Bronchial epithelial cell (primary cell): ENCODE data around the gene STAG1. TPM values are rescaled to one million over a fixed set of nuclear protein-coding genes. Genes with fewer than 3 reads are reported as not detected.
A peak's percentile ranks its signal among the peaks of the same experiment; 100 is the strongest.
"Not testable (repeated sequence)": the region's sequence is repeated elsewhere in the genome, so short reads cannot be mapped to it uniquely, and the experiment has no call there.

Source experiments
- DNase-seq: peaks from one replicate; pipeline ENCODE4 v3.0.0-alpha.2; 2010; ENCODE audit warnings: low read depth
- FAIRE-seq: peaks from 2 replicates; lab custom pipeline; 2011; peaks lifted over from hg19 to GRCh38; lab: Jason Lieb, UNC
- H3K27me3 ChIP-seq: 2 replicates; pipeline ENCODE4 v1.5.1; 2011; ENCODE audit warnings: low read length; ENCODE audit not compliant: control insufficient read depth, insufficient read depth
- H3K36me3 ChIP-seq: 2 replicates; pipeline ENCODE4 v1.5.1; 2011; ENCODE audit warnings: low read length; ENCODE audit not compliant: control insufficient read depth, insufficient read depth
- H3K4me3 ChIP-seq: 2 replicates; pipeline ENCODE4 v1.5.1; 2011; ENCODE audit warnings: mild to moderate bottlenecking, low read depth, low read length, control low read depth
- total RNA-seq: library from RNA; depleted of rRNA; stranded (reverse); fragments of >200 nt; gene quantifications from 2 replicates; pipeline ENCODE4 v1.2.1, GENCODE V29; 2014
- TF ChIP-seq, protein P1 (sequence below): IDR thresholded peaks from 2 replicates; pipeline ENCODE4 v1.5.1; 2011; ENCODE audit warnings: mild to moderate bottlenecking, moderate library complexity, low read length, control low read depth, inconsistent platforms; ENCODE audit not compliant: insufficient read depth, severe bottlenecking

STAG1 gene
- total RNA-seq, 1 donor from 2014 or later = 26.3 TPM

DNA sequence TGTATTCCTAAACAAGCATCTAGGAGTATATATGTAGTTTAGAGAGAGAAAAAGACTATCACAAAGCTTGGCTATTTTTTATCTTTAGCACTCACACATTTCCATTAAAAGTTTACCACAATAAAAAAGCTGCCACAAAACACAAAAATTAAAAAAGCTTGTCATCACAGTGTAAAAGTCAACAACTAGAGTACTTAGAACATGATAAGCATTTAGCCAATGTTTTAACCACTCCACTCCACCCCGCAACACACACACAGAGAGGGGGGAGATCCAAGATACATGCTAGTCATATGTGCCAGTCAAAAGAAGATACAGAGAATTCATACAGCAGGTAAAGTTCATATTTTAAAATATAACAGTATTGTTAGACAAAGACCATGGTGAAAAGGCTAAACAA lies 79.7 kb downstream of the STAG1 start:
- Histone ChIP-seq H3K4me3 (no peak overlapping the region), H3K36me3 (no peaks in the 10 kb centered on the region), H3K27me3 (no peaks in the 10 kb centered on the region)
- DNase-seq (no peak), FAIRE-seq (no peak)
- TF ChIP-seq, protein P1, sequence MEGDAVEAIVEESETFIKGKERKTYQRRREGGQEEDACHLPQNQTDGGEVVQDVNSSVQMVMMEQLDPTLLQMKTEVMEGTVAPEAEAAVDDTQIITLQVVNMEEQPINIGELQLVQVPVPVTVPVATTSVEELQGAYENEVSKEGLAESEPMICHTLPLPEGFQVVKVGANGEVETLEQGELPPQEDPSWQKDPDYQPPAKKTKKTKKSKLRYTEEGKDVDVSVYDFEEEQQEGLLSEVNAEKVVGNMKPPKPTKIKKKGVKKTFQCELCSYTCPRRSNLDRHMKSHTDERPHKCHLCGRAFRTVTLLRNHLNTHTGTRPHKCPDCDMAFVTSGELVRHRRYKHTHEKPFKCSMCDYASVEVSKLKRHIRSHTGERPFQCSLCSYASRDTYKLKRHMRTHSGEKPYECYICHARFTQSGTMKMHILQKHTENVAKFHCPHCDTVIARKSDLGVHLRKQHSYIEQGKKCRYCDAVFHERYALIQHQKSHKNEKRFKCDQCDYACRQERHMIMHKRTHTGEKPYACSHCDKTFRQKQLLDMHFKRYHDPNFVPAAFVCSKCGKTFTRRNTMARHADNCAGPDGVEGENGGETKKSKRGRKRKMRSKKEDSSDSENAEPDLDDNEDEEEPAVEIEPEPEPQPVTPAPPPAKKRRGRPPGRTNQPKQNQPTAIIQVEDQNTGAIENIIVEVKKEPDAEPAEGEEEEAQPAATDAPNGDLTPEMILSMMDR = no peak

DNA sequence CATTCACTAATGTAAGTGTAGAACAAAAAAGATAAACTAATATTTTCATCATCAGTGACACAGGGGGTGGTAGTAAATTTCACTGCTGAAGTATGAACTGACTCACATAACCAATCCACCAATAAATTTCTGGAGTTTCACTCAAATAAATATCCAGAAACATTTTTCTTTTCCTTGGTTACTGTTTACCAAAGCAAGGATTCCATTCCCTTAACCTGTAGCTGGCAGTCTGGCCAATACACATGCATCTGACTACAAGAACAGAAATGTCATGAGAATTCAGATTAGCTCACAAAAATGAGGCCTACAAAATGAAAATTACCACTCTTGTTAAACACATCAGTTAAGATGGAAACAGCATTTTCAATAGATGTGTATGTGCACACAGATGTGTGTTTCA lies 80.3 kb downstream of the STAG1 start:
- no peak for DNase-seq
- no peaks in the 10 kb centered on the region for H3K27me3 ChIP-seq
- no peak for FAIRE-seq

DNA sequence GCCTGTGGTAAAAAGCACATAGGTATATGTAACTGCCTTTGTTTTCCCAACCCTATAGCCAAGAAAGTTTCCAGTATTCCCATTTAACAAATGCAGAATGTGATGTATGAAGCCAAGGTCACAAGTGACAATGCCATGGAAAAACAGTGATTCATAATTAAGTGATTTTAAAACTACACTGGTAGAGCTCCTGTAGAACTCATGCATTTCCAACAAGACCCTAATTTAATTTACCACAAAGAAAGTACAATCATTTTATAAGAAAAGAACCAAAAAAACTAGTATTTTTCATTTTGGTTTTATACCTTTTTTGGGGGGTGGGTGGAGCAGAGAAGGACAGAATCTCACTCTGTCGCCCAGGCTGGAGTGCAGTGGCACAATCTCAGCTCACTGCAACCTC lies 82.0 kb downstream of the STAG1 start:
- no peaks in the 10 kb centered on the region for H3K27me3 ChIP-seq
- TF ChIP-seq, protein P1 = no peak
- no peak overlapping the region for H3K4me3 ChIP-seq
- DNase-seq = no peak
- H3K36me3 ChIP-seq = no peaks in the 10 kb centered on the region
- no peak for FAIRE-seq

More for the DNA sequence above, 80.3 kb downstream of the STAG1 start:
- no peaks in the 10 kb centered on the region for H3K36me3 ChIP-seq
- TF ChIP-seq, protein P1 = no peak
- H3K4me3 ChIP-seq = no peak overlapping the region

DNA sequence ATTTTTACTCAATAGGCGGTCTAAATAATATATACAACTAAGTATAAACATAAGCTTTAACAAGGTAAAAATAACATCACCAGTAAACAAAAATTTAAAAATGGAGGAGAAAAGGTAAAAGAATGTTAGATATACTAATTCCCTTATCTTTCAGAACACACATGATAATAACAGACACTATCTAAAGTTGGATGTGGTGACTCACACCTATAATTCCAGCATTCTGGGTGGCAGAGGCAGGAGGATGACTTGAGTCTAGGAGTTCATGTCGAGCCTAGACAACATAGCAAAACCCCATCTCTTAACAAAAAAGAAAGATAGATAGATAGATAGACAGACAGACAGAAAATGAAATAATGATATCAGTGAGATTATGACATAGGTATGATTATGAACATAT lies 85.1 kb downstream of the STAG1 start:
- FAIRE-seq = no peak
- TF ChIP-seq, protein P1 = no peak
- Histone ChIP-seq H3K4me3 (no peak overlapping the region), H3K36me3 (no peaks in the 10 kb centered on the region), H3K27me3 (no peaks in the 10 kb centered on the region)
- DNase-seq = peak; percentile 15

DNA sequence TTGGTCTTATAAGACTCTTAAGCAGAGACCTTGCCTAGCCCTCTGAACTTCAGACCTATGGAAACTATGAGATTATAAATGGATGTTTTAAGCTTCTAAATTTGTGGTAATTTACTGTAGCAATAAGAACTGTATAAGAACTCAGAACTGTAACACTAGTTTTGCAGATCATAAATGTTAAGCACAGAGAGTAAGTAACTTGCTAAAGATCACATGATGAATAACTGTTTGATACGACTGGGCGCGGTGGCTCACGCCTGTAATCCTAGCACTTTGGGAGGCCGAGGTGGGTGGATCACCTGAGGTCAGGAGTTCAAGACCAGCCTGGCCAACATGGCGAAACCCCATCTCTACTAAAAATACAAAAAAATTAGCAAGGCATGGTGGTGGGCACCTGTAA lies 85.9 kb downstream of the STAG1 start:
- H3K36me3 ChIP-seq, H3K27me3 ChIP-seq, FAIRE-seq: not testable (repeated sequence)

DNA sequence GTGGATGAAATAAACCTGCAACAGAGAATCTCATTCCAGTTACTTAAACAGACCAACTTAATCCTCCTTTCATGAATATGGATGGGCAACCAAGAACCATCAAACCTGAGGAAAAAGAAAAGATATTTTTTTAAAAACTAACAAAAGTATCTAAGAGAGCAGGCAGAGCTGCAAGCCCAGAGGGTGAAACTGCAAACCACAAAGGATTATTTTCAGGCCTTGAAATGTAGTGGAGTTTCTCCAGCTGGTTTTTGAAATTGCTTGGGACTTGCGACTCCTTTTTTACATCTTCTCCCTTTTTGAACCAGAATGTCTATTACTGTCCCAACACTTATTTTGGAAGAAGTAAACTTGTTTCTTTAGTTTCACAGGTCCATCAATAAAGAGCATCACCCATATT lies 87.4 kb downstream of the STAG1 start:
- TF ChIP-seq, protein P1 = no peak
- no peak for DNase-seq
- FAIRE-seq = no peak

More for the DNA sequence above, 85.9 kb downstream of the STAG1 start:
- DNase-seq, H3K4me3 ChIP-seq: not testable (repeated sequence)

More for the DNA sequence above, 87.4 kb downstream of the STAG1 start:
- no peaks in the 10 kb centered on the region for H3K27me3 ChIP-seq
- H3K4me3 ChIP-seq = no peak overlapping the region
- H3K36me3 ChIP-seq = no peaks in the 10 kb centered on the region
